ENCODE data around the gene FXYD3.

FXYD3 gene

DNA sequence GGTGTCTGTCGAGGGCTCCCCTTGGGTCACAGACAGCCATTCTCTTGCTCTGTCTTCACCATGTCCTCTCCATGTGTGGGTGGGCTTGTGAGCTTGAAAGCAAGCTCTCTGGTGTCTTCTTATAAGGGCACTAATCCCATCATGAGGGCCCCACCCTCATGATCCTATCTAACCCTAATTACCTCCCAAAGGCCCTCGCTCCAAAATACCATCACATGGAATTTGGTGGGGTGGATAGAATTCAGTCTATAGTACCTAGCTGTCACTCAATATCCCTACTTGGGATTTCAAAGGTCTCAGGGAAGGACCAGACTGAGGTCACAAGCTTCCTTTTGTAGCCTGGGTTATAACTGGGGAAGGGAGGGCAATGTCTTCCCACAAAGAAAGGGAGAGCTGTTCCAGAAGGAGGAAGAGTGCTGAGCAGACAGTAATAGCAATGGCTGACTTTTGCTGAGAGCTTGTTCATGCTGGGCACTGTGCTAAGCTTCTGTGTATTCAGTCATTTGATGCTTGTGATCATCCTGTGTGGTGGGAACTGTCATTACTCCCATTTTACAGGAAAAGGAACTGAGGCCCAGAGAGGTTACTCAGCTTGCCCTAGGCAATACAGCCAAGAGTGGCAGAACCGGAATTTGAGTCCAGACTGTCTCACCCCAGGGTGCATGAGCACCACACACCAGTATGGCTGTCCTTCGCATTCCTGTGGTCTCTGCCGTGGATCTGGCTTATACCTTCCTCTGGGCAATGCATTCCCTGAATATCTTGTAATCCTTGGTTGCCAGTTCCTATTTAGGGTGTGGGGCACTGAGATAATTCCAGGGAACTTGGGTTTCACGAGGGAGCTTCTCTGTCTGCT is 47.1 kb downstream of the FXYD3 start:
- no peak for DNase-seq (ENCODE audit: low read depth)

DNA sequence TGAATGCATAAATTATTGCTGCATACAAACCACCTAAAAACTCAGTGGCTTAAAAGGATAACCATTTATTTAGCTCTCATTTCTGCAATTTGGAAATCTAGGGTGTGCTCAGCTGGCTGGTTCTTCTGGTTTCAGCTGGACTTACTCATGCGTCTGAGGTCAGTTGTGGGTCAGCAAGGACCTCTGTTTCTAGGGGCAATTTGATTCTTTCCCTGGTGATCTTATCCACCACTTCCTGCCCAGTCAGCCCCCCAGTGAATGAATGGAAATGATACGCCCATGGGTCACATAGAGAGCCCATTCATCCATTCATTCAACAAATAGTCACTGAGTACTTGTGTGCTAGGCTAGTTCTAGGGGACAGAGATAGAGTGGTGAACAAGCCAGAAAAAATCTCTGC is 48.8 kb downstream of the FXYD3 start:
- DNase-seq (ENCODE audit: low read depth) = no peak

DNA sequence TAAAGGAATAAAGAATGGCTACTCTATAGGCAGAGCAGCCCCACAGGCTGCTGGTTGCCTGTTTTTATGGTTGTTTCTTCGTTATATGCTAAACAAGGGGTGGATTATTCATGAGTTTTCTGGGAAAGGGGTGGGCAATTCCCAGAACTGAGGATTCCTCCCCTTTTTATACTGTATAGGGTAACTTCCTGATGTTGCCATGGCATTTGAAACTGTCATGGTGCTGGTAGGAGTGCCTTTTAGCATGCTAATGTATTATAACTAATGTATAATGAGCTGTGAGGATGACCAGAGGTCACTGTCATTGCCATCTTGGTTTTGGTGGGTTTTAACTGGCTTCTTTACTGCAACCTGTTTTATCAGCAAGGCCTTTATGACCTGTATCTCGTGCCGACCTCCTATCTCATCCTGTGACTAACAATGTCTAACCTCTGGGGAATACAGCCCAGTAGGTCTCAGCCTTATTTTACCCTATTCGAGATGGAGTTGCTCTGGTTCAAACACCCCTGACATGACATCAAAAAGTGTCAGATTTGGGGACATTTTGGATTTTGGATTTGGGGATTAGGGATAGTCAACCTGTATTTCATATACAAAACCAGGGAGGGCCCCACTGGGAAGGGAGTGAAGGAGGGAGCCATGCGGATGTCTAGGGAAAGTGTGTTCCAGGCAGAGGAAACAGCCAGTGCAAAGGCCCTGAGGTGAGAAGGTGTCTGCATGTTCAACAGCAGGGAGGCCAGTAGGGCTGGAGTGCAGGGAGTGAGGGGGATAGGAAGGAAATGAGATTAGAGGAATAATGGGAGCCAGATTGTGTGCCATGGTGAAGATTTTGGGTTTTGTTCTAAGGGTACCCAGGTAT is 49.8 kb downstream of the FXYD3 start:
- no peak for DNase-seq (ENCODE audit: low read depth)

DNA sequence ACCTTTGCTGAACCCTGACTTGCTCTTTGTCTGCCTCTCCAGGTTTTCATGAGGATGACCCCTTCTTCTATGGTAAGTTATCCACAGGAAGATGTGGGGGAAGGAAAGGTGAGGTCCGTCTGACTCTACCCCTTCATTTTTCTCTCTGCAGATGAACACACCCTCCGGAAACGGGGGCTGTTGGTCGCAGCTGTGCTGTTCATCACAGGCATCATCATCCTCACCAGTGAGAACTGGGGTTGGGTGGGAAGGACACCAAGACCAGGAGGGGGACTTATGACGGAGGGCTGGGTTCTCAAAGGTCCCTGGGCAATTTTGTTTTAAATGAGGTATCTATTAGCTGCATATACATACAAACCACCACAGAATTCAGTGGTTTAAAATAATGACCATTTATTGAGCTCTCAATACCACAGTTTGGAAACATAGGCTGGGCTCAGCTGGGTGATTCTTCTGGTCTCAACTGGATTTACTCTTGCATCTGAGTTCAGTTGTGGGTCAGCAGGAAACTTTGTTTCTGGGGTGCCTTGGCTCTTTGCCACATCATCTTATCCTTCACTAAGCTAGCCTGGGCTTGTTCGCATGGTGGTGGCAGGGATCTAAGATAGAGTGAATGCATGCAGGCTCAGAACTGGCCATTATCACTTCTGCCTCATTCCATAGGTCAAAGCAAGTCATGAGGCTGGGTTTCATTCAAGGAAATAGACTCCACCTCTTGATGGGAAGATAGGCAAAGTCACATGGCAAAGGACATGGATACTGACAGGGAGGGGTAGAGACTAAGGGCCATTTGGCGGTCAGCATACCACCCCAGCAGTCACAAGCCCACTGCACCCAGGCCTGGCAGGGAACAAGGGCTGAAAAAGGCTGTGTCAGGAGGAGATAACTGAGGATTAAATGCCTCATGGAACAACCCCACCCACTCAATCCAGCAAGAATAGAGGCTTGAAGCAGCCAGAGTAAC is 50.8 kb downstream of the FXYD3 start:
- DNase-seq (ENCODE audit: low read depth) = no peak

DNA sequence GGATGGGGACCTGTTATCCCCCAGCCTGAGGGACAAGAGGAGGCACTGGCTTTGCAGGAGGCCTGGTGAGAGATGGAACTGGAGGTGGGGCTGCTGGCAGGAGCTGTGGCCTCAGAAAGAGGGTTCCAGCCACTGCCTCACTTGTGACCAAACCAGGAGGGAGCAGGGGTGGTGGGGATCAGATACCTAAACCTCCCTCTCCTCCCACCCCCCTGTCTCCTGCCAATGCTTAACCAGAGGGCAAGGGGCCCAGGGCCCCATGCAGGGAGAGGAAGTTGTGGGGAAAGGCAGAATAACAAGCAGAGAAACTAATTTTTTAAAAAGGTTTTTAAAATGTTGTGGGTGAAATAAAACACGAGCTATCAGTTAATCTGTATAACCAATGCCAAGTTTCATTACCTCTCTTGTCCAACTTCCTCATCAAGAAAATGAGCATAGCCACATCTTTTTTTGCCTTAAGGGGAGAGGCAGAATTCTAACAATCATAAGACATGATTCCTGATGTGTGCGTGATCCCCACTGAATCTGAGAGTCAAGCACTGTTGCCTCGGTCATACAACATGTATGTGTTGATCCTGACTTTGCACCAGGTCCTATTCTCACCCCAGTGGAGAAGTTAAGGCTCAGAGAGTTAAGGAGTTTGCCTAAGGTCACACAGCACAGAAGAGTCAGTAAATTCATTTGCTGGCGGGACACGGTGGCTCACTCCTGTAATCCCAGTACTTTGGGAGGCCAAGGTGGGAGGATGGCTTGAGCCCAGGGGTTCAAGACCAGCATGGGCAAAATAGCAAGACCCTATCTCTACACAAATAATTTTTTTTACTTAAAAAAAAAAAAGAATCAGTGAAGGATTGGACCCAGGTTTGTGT is 51.9 kb downstream of the FXYD3 start:
- DNase-seq (ENCODE audit: low read depth) = no peak

- no peak for DNase-seq (ENCODE audit: low read depth)
These were observed 52.6 kb downstream of the FXYD3 start for GRCh38 chr19:35168196-35168595.

DNA sequence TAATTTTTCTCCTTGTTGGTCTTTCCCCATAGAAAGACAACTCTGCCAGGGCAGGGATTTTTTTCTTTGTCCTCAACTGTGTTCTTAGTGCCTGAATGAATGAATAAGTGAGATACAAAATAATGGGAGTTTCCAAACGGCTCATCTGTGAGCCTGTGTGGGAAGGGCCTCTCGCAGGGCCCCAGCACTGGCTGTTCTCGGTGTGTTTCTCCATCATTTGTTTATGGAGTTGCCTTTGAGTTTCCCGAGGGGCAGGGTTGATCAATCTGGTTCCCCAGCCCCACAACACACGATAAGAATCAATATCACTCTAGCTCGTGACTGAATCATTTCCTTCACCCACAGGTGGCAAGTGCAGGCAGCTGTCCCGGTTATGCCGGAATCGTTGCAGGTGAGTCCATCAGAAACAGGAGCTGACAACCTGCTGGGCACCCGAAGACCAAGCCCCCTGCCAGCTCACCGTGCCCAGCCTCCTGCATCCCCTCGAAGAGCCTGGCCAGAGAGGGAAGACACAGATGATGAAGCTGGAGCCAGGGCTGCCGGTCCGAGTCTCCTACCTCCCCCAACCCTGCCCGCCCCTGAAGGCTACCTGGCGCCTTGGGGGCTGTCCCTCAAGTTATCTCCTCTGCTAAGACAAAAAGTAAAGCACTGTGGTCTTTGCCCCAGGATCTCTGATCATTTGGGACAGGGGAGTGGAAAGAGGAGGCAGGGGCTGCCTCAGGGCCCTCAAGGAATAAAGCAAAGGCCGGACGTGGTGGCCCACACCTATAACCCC is 53.8 kb downstream of the FXYD3 start:
- no peak for DNase-seq (ENCODE audit: low read depth)

- DNase-seq (ENCODE audit: low read depth) = no peak
These were observed 54.9 kb downstream of the FXYD3 start for GRCh38 chr19:35170359-35171061.

- DNase-seq (ENCODE audit: low read depth) = no peak
These were observed 56.1 kb downstream of the FXYD3 start for GRCh38 chr19:35171730-35172129.
